Measurements from ENCODE around the gene SLC5A1. TPM values are rescaled to one million over a fixed set of nuclear protein-coding genes. Genes with fewer than 3 reads are reported as not detected.
"Not testable (repeated sequence)": the region's sequence is repeated elsewhere in the genome, so short reads cannot be mapped to it uniquely, and the experiment has no call there.

Gene SLC5A1
- total RNA-seq, 4 donors from 2014 or later: 0.14 to 0.59 TPM; not detected in 2

DNA sequence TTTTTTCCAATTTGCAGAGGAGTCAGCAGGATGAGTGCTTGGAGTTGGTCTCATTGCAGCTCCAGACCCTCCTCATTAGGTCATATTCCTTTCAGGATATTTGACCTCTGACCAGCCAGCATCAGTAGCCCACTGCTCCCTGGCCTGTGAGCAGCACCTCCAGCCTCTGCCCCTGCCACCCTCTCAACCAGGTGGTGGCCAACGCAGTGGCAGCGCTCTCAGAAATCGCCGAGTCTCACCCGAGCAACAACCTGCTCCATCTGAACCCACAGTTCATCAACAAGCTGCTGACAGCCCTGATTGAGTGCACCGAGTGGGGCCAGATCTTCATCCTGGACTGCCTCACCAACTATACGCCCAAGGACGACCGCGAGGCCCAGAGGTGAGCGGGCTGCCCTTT is 89.1 kb downstream of the SLC5A1 start:
- no peaks in the 10 kb centered on the region for H3K9me3 ChIP-seq
- DNase-seq: no peak
- intact Hi-C loops (cut with DNase I; ENCODE audit: low total_unique reads): no loop called here

DNA sequence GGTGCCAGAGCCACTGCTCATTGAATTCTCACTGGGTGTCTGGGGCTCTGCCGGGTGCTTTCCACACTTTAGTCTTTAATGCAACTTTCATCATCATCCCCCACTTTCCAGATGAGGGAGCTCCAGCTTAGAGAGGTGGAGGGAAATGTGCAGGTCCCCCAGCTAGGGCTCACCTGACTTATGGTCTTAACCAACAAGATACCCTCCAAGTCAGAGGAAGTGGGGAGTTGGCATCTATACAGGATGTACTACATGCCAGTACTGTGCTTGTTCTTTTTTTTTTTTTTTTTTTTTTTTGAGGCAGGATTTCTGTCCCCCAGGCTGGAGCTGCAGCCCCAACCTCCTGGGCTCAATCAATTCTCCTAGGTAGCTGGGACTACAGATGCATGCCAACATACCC is 89.7 kb downstream of the SLC5A1 start:
- H3K4me3 ChIP-seq: no peak overlapping the region
- H3K9me3 ChIP-seq: no peaks in the 10 kb centered on the region
- TF ChIP-seq, protein P1, sequence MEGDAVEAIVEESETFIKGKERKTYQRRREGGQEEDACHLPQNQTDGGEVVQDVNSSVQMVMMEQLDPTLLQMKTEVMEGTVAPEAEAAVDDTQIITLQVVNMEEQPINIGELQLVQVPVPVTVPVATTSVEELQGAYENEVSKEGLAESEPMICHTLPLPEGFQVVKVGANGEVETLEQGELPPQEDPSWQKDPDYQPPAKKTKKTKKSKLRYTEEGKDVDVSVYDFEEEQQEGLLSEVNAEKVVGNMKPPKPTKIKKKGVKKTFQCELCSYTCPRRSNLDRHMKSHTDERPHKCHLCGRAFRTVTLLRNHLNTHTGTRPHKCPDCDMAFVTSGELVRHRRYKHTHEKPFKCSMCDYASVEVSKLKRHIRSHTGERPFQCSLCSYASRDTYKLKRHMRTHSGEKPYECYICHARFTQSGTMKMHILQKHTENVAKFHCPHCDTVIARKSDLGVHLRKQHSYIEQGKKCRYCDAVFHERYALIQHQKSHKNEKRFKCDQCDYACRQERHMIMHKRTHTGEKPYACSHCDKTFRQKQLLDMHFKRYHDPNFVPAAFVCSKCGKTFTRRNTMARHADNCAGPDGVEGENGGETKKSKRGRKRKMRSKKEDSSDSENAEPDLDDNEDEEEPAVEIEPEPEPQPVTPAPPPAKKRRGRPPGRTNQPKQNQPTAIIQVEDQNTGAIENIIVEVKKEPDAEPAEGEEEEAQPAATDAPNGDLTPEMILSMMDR (IDR thresholded peaks at IDR 0.05): no peak
- TF ChIP-seq POLR2A (IDR thresholded peaks at IDR 0.05): no peak
- intact Hi-C loops (cut with DNase I; ENCODE audit: low total_unique reads): no loop called here
- no peaks in the 10 kb centered on the region for H3K4me1 ChIP-seq
- H3K27me3 ChIP-seq: no peaks in the 10 kb centered on the region
- no peak for DNase-seq
- no peak overlapping the region for H3K27ac ChIP-seq
- H3K36me3 ChIP-seq: no peaks in the 10 kb centered on the region

More for the DNA sequence above, 89.1 kb downstream of the SLC5A1 start:
- no peak overlapping the region for H3K27ac ChIP-seq
- H3K4me1 ChIP-seq: no peaks in the 10 kb centered on the region
- H3K4me3 ChIP-seq: no peak overlapping the region
- no peaks in the 10 kb centered on the region for H3K27me3 ChIP-seq
- no peaks in the 10 kb centered on the region for H3K36me3 ChIP-seq
- no peak for TF ChIP-seq POLR2A (IDR thresholded peaks at IDR 0.05)
- TF ChIP-seq, protein P1 (IDR thresholded peaks at IDR 0.05): no peak

DNA sequence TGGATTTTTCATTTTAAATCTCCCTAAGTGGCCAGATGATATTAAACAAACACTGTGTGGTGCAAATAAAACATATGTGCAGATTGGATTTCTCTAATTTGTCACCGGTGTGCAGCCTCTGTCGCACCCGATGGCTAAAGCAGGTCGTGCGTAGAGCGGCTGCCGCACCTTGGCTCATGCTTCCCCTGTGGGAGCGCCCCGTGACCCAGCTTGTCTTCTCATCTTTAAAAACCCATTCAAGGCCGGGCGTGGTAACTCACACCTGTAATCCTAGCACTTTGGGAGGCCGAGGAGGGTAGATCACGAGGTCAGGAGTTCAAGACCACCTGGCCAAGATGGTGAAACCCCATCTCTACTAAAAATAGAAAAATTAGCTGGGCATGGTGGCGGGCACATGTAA is 91.7 kb downstream of the SLC5A1 start:
- H3K9me3 ChIP-seq; DNase-seq; H3K27me3 ChIP-seq; H3K4me3 ChIP-seq; H3K27ac ChIP-seq; H3K36me3 ChIP-seq; H3K4me1 ChIP-seq; intact Hi-C loops (cut with DNase I; ENCODE audit: low total_unique reads): not testable (repeated sequence)

DNA sequence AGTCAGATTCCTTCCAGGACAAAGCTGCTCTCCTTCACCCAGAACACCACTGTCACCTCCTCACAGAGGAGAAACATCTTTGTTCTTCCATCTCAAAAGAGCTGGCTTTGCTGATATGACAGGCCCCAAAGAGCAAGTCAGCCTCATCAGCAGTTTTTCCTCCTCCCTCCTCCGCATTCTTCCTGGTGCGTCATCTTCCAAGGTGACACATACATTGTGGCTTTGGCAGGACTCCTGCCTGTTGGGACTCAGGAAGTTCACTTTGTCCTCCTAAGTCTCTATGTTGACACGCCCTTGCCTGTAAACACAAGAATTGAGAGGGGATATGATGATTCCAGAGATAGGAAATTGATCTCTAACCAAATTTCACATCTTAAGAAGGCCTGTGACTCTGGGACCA is 92.9 kb downstream of the SLC5A1 start:
- H3K27ac ChIP-seq; H3K27me3 ChIP-seq; H3K9me3 ChIP-seq; H3K4me1 ChIP-seq; DNase-seq; intact Hi-C loops (cut with DNase I; ENCODE audit: low total_unique reads); H3K4me3 ChIP-seq; H3K36me3 ChIP-seq: not testable (repeated sequence)

DNA sequence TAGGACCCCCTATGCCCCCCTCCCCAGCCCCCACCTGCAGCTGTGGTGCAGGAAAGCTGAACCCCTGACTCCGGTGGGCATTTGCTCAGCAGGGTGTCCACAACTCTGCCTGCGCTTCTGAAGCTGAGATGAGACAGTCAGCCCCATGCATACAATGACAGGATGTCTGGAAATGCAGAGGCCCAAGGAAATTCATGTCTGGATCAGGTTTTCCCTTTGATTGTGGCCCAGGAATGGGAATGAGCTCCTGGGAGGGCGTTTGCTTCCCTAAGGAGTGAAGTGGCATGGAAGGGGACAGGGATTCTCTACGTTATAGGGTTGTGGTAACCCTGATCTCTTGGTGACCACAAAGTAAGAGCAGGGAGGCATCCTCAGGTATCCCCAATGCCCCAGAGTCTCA is 93.8 kb downstream of the SLC5A1 start:
- H3K4me1 ChIP-seq; DNase-seq; H3K4me3 ChIP-seq; H3K27me3 ChIP-seq; intact Hi-C loops (cut with DNase I; ENCODE audit: low total_unique reads); H3K36me3 ChIP-seq; H3K27ac ChIP-seq; H3K9me3 ChIP-seq: not testable (repeated sequence)

DNA sequence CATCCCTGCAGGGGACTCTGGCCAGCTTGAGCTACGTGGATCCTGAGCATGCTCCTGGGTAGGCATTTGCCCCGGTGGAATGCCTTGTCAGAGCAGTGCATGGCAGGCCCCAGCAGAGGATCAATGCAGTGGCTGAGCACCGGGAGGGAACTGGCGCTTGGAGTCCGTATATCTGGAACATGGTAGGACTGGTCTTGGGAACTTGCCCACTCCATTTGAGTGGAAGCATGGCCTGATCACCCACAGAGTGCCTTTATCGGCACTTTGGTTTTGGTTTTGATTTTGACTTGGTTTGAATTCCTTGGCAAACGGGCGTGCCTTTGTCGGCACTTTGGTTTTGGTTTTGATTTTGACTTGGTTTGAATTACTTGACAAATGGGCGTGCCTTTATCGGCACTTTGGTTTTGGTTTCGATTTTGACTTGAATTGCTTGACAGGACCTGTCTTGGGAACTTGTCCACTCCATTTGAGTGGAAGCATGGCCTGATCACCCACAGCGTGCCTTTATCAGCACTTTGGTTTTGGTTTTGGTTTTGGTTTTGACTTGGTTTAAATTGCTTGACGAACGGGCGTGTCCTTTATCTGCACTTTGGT is 94.8 kb downstream of the SLC5A1 start:
- DNase-seq; H3K27me3 ChIP-seq; H3K4me3 ChIP-seq; H3K9me3 ChIP-seq; H3K36me3 ChIP-seq; H3K27ac ChIP-seq; H3K4me1 ChIP-seq; intact Hi-C loops (cut with DNase I; ENCODE audit: low total_unique reads): not testable (repeated sequence)

DNA sequence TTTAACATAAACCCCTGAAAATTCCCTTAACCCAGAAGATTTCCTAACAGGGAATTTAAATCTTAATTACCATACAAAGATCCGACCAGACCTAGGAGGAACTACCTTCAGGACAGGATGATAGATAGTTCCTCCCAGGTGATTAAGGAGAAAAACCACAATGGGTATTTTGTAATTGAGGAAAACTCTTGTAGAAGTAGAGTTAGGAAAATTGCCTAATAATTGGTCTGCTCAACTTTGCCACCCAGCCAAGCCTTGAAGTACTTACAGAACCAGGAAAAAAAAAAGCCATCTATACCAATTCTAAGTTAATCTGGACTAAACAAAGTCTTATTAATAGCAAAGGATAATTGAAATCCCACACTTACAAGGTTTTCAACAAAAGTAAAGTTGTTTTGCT is 95.5 kb downstream of the SLC5A1 start:
- intact Hi-C loops (cut with DNase I; ENCODE audit: low total_unique reads); H3K4me1 ChIP-seq; H3K27me3 ChIP-seq; H3K36me3 ChIP-seq; H3K4me3 ChIP-seq; H3K27ac ChIP-seq; DNase-seq; H3K9me3 ChIP-seq: not testable (repeated sequence)

DNA sequence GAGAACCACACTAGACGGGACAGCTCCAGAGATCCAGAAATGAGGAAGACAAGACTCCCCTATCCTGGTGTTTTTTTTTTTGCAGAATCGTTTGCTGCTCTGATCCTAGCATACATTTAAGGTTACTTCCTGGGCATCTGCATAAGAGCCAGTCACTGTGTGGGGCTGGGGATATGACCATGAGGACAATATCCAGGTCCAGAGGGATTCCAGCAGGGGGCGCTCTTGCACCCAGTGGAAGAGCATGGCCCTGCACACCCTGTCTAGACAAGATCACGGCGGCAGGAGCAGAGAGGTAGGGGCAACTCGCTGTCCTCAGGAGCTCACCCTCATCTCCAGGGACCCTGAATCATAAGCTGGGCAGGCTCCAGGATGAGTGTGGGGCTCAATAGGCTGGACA is 97.6 kb downstream of the SLC5A1 start:
- DNase-seq; H3K27me3 ChIP-seq; H3K36me3 ChIP-seq; intact Hi-C loops (cut with DNase I; ENCODE audit: low total_unique reads); H3K9me3 ChIP-seq; H3K4me1 ChIP-seq; H3K4me3 ChIP-seq; H3K27ac ChIP-seq: not testable (repeated sequence)

All from uterus (tissue), 4 donors.